H1 (cell line): Measurements from ENCODE around the gene GKAP1. TPM values are rescaled to one million over a fixed set of nuclear protein-coding genes. Genes with fewer than 3 reads are reported as not detected.

Experiments
- CTCF ChIA-PET: fragments of 300-600 bp; sonication (Branson Sonifier 250); formaldehyde crosslinking; loops from one replicate; lab custom pipeline; 2021; ENCODE audit not compliant: partially characterized antibody; lab: Charles Lee
- POLR2A ChIA-PET: fragments of 300-600 bp; sonication (Branson Sonifier 250); formaldehyde crosslinking; loops from one replicate; lab custom pipeline; 2021; ENCODE audit warnings: inconsistent platforms; ENCODE audit not compliant: partially characterized antibody; lab: Charles Lee
- DNase-seq, 2 experiments: peaks; one replicate each; pipeline versions ENCODE4 v3.0.0 to v3.0.0-alpha.2; 2010 to 2022; ENCODE audit warnings: low spot score in 2 of 2, low read depth in 1 of 2, mixed read lengths in 1 of 2
- FAIRE-seq: peaks from 2 replicates; lab custom pipeline; 2011; peaks lifted over from hg19 to GRCh38; lab: Jason Lieb, UNC
- H2AFZ ChIP-seq: 2 replicates; pipeline ENCODE4 v1.8.1; 2012; ENCODE audit warnings: low read length, inconsistent platforms
- H2AK5ac ChIP-seq: 2 replicates; pipeline ENCODE4 v1.6.1; 2013; ENCODE audit warnings: low read depth, low read length
- H2BK120ac ChIP-seq: replicated peaks from 2 replicates; pipeline ENCODE3; 2013; ENCODE audit warnings: low read depth, low read length, inconsistent platforms
- H2BK12ac ChIP-seq: 2 replicates; pipeline ENCODE4 v1.6.1; 2013; ENCODE audit warnings: low read depth, low read length
- H2BK15ac ChIP-seq: 2 replicates; pipeline ENCODE4 v1.6.1; 2013; ENCODE audit warnings: low read length
- H2BK20ac ChIP-seq: 2 replicates; pipeline ENCODE4 v1.6.1; 2013; ENCODE audit warnings: low read length
- H2BK5ac ChIP-seq: 2 replicates; pipeline ENCODE4 v1.6.1; 2013; ENCODE audit warnings: low read depth, low read length
- H3K14ac ChIP-seq: 2 replicates; pipeline ENCODE4 v1.6.1; 2013; ENCODE audit warnings: inconsistent platforms; ENCODE audit not compliant: insufficient read length
- H3K18ac ChIP-seq: 2 replicates; pipeline ENCODE4 v1.6.1; 2013; ENCODE audit warnings: low read length; ENCODE audit errors: extremely low read depth
- H3K23ac ChIP-seq: 2 replicates; pipeline ENCODE4 v1.6.1; 2013; ENCODE audit warnings: inconsistent platforms; ENCODE audit not compliant: insufficient read length
- H3K23me2 ChIP-seq: 2 replicates; pipeline ENCODE4 v1.6.1; 2013; ENCODE audit warnings: low read depth, low read length
- H3K27ac ChIP-seq: 2 replicates; pipeline ENCODE4 v1.6.1; 2011; ENCODE audit warnings: low read depth, low read length, inconsistent platforms
- H3K27me3 ChIP-seq, 4 experiments: replicated peaks in 1 of 4; 1 replicate in 1 of 4; 2 replicates in 3 of 4; pipeline versions ENCODE4 v1.6.1 to v1.8.1; 2011 to 2013; ENCODE audit warnings: low read length in 3 of 4, mild to moderate bottlenecking in 3 of 4, inconsistent platforms in 2 of 4, mixed read lengths in 2 of 4, moderate library complexity in 1 of 4; ENCODE audit not compliant: control insufficient read depth in 3 of 4, insufficient read depth in 3 of 4; ENCODE audit errors: extremely low read depth in 1 of 4
- H3K36me3 ChIP-seq, 4 experiments: 2 replicates each; pipeline versions ENCODE4 v1.6.1 to v1.8.1; 2011 to 2013; ENCODE audit warnings: mild to moderate bottlenecking in 4 of 4, low read length in 3 of 4, moderate library complexity in 2 of 4, control low read depth in 1 of 4, inconsistent platforms in 1 of 4; ENCODE audit not compliant: insufficient read depth in 4 of 4, control insufficient read depth in 2 of 4
- H3K4ac ChIP-seq: replicated peaks from 2 replicates; pipeline ENCODE3; 2013; ENCODE audit warnings: low read length, low read depth, mixed read lengths, inconsistent platforms; ENCODE audit not compliant: insufficient read length
- H3K4me1 ChIP-seq, 4 experiments: replicated peaks in 1 of 4; 1 replicate in 1 of 4; 2 replicates in 3 of 4; pipeline versions ENCODE4 v1.6.1 to v1.8.1; 2011 to 2013; ENCODE audit warnings: low read length in 3 of 4, inconsistent platforms in 2 of 4, mixed read lengths in 1 of 4; ENCODE audit not compliant: insufficient read depth in 4 of 4, control insufficient read depth in 3 of 4
- H3K4me2 ChIP-seq, 2 experiments: 2 replicates each; pipeline versions ENCODE4 v1.6.1 to v1.8.1; 2011 to 2013; ENCODE audit warnings: low read depth in 2 of 2, low read length in 2 of 2, control low read depth in 1 of 2, inconsistent platforms in 1 of 2, mild to moderate bottlenecking in 1 of 2; ENCODE audit not compliant: insufficient read depth in 1 of 2
- H3K4me3 ChIP-seq, 4 experiments: fragments of 200-600, 300-600 bp in 1 of 4; sonication (generic), shearing (Covaris generic), sonication (Bioruptor Twin) in 1 of 4; 2 replicates each; pipeline versions ENCODE4 v1.5.1 to v1.8.1; 2011 to 2016; ENCODE audit warnings: low read length in 4 of 4, low read depth in 3 of 4, control low read depth in 2 of 4, inconsistent platforms in 2 of 4, mild to moderate bottlenecking in 2 of 4, mixed read lengths in 1 of 4, moderate library complexity in 1 of 4; ENCODE audit not compliant: insufficient read depth in 2 of 4; ENCODE audit errors: extremely low read depth in 1 of 4
- H3K56ac ChIP-seq: replicated peaks from 2 replicates; pipeline ENCODE3; 2013; ENCODE audit warnings: low read depth, mild to moderate bottlenecking, mixed read lengths, low read length, inconsistent platforms; ENCODE audit not compliant: insufficient read length
- H3K79me1 ChIP-seq: 2 replicates; pipeline ENCODE4 v1.6.1; 2013; ENCODE audit warnings: low read depth, low read length, control low read depth
- H3K79me2 ChIP-seq, 2 experiments: 2 replicates each; pipeline versions ENCODE4 v1.6.1 to v1.8.1; 2012 to 2013; ENCODE audit warnings: low read length in 2 of 2, mild to moderate bottlenecking in 2 of 2, inconsistent platforms in 1 of 2; ENCODE audit not compliant: insufficient read depth in 2 of 2, control insufficient read depth in 1 of 2
- H3K9ac ChIP-seq, 4 experiments: replicated peaks in 1 of 4; 1 replicate in 1 of 4; 2 replicates in 3 of 4; pipeline versions ENCODE4 v1.6.1 to v1.8.1; 2011 to 2013; ENCODE audit warnings: low read depth in 3 of 4, low read length in 3 of 4, control low read depth in 2 of 4, mild to moderate bottlenecking in 2 of 4, moderate library complexity in 2 of 4, inconsistent platforms in 1 of 4; ENCODE audit errors: extremely low read depth in 1 of 4
- H3K9me3 ChIP-seq, 2 experiments: 2 replicates each; pipeline versions ENCODE4 v1.6.1 to v1.8.1; 2012 to 2013; ENCODE audit warnings: mild to moderate bottlenecking in 2 of 2, moderate library complexity in 2 of 2, control low read depth in 1 of 2, inconsistent platforms in 1 of 2, low read depth in 1 of 2, low read length in 1 of 2, mixed read lengths in 1 of 2; ENCODE audit not compliant: insufficient read depth in 2 of 2
- H4K20me1 ChIP-seq, 2 experiments: replicated peaks in 1 of 2; 2 replicates each; pipeline versions ENCODE3 to v1.8.1; 2011 to 2013; ENCODE audit warnings: inconsistent platforms in 2 of 2, low read length in 2 of 2, mild to moderate bottlenecking in 1 of 2; ENCODE audit not compliant: insufficient read depth in 2 of 2, control insufficient read depth in 1 of 2
- H4K5ac ChIP-seq: 2 replicates; pipeline ENCODE4 v1.6.1; 2013; ENCODE audit warnings: low read length, low read depth, mixed read lengths, inconsistent platforms; ENCODE audit not compliant: insufficient read length
- H4K8ac ChIP-seq: 2 replicates; pipeline ENCODE4 v1.8.0; 2013; ENCODE audit warnings: mild to moderate bottlenecking, moderate library complexity, low read length, inconsistent platforms; ENCODE audit not compliant: insufficient read depth; ENCODE audit errors: extremely low read depth
- H4K91ac ChIP-seq: replicated peaks from 2 replicates; pipeline ENCODE3; 2013; ENCODE audit warnings: low read length, mixed read lengths, inconsistent platforms; ENCODE audit not compliant: insufficient read length
- CHD1 ChIP-seq: IDR thresholded peaks from 2 replicates; pipeline ENCODE4 v1.6.1; 2012; ENCODE audit warnings: low read depth, low read length, improper control_type of control experiment
- EZH2 ChIP-seq: fragments of 200-600 bp; sonication (generic); IDR thresholded peaks from 2 replicates; pipeline ENCODE4 v1.7.1; 2012; ENCODE audit warnings: low read depth, mild to moderate bottlenecking, moderate library complexity, low read length, inconsistent platforms; ENCODE audit not compliant: severe bottlenecking
- HDAC6 ChIP-seq: IDR thresholded peaks from one replicate; pipeline ENCODE4 v1.7.1; 2012; ENCODE audit warnings: low read depth, mild to moderate bottlenecking, inconsistent platforms, low read length, moderate library complexity
- KDM4A ChIP-seq: IDR thresholded peaks from one replicate; pipeline ENCODE4 v1.7.1; 2012; ENCODE audit warnings: low read depth, mild to moderate bottlenecking, moderate library complexity, low read length, inconsistent platforms; ENCODE audit not compliant: severe bottlenecking
- RXRA ChIP-seq: IDR thresholded peaks from 2 replicates; pipeline ENCODE4 v1.6.1; 2011; ENCODE audit warnings: low read depth, mild to moderate bottlenecking, low read length, moderate library complexity; ENCODE audit not compliant: insufficient read depth
- WGBS, 2 experiments: shearing (Covaris generic) in 1 of 2; methylation state at CpG; one replicate each; pipeline versions ENCODE4 v1.1.6 to v1.1.7; 2013 to 2015; ENCODE audit warnings: low lambda C conversion rate in 2 of 2, mixed read lengths in 2 of 2, inconsistent platforms in 1 of 2, low coverage in 1 of 2, missing lambda C conversion rate in 1 of 2; ENCODE audit not compliant: insufficient replicate concordance in 2 of 2, insufficient coverage in 1 of 2, insufficient read length in 1 of 2; ENCODE audit errors: extremely low coverage in 1 of 2, missing lambda C conversion rate in 1 of 2; 5-methylcytosine and 5-hydroxymethylcytosine counted together
- polyA plus RNA-seq, 7 experiments: library from polyadenylated mRNA; depleted of rRNA in 3 of 7; stranded (reverse) in 5 of 7; unstranded in 2 of 7; fragments of >200 nt in 5 of 7; fragments of 200-250 nt in 2 of 7; gene quantifications; 1 replicate in 5 of 7; 2 replicates in 1 of 7; 4 replicates in 1 of 7; pipeline versions ENCODE4 v1.2.1 to v1.2.3, GENCODE V29; 2011 to 2013; ENCODE audit warnings: missing spikeins in 2 of 7, mixed read lengths in 2 of 7
- total RNA-seq: library from RNA; stranded (reverse); fragmentation: NEBNext Ultra II Directional; extraction: Animal tissue kit (Norgen Biotek cat#: 25700); gene quantifications from 2 replicates; pipeline ENCODE4 v1.2.1, GENCODE V29; 2021
- TF ChIP-seq, protein P1 (sequence below), 3 experiments: IDR thresholded peaks; 1 replicate in 2 of 3; 2 replicates in 1 of 3; pipeline versions ENCODE4 v1.5.1 to v1.6.1; 2011; ENCODE audit warnings: low read length in 3 of 3, mild to moderate bottlenecking in 3 of 3, inconsistent platforms in 2 of 3, low read depth in 1 of 3, moderate library complexity in 1 of 3; ENCODE audit not compliant: insufficient read depth in 1 of 3; ENCODE audit errors: control extremely low read depth in 1 of 3
- TF ChIP-seq, protein P2 (sequence below): IDR thresholded peaks from 2 replicates; pipeline ENCODE4 v1.6.1; 2012; ENCODE audit warnings: inconsistent platforms

GKAP1 gene
- total and polyA plus RNA-seq, 2 of the 8 experiments (the other 6 are each of a cell fraction or from before 2014, with no cell fraction given), result 0.97 to 5.3 TPM

DNA sequence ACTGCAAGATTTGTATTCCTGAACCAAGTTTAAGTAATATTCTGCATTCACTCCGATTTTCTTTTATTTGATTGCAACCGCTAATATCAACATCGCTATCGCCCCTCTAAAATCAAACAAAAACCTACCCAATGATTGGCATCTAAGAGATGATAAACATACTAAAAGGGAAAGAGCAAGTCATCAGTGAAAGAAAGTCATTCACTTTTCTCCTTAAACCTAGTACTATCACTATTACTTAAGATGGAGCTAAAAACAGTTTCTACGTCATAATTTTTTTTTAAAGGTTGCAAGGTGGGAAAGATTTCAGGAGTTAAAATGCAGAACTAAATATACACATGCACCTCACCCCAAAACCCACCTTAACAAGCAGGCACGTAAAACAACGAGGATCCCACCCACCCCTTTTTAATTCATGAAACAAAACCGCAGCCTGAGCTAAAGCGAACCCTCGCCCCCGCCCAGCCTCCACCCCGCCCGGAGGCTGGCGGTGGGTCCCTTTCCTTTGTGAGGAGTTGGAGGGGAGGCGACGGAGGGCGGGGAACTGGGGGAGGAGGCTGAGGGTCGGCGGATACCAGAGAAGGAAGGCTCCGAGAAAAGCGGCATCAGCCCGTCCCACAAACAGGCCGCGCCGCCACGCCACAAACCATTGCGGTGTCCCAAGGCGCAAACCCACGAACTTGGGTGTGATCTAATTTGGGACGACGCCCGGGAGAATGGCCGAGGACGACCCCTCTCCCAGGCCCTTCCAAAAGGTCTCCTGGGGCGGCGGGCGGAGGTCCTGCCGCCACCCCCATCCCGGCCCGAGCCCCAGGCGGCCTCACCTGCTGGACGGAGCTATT, 110.7 kb downstream of the GKAP1 start:
- Histone ChIP-seq H2BK15ac (no peak overlapping the region), H3K4ac (peak overlapping the region; percentile 69), H3K9me3 (peaks cover 0 to 2% of the 10 kb centered on the region in 2 experiments; a peak in 1 of 4 replicates), H2BK120ac (no peak overlapping the region), H3K23me2 (no peaks in the 10 kb centered on the region; the same call in 1 of the 2 replicates), H3K4me1 (peaks cover 0 to under 1% (median 0%) of the 10 kb centered on the region in 4 experiments; a peak in 1 of 7 replicates), H3K4me2 (peak overlapping the region; percentile 70 to 87), H2BK20ac (no peak overlapping the region), H3K36me3 (no peaks in the 10 kb centered on the region; a peak in 1 of 8 replicates), H2AFZ (no peak overlapping the region), H3K79me2 (peaks cover 37 to 56% of the 10 kb centered on the region in 2 experiments), H2BK12ac (no peak overlapping the region), H4K5ac (peak overlapping the region; percentile 94), H3K18ac (peak overlapping the region; percentile 80; the same call in 1 of the 2 replicates), H4K20me1 (peaks cover 1 to 5% of the 10 kb centered on the region in 2 experiments), H3K9ac (peak overlapping the region; percentile 98 to 100 (median 98)), H4K91ac (peak overlapping the region; percentile 10), H2AK5ac (no peak overlapping the region), H4K8ac (peak overlapping the region; percentile 99), H3K27ac (peak overlapping the region; percentile 100), H3K23ac (no peak overlapping the region), H3K4me3 (peak overlapping the region; percentile 79 to 99 (median 93)), H3K14ac (no peak overlapping the region), H2BK5ac (peak overlapping the region; percentile 100), H3K27me3 (no peaks in the 10 kb centered on the region), H3K79me1 (no peaks in the 10 kb centered on the region), H3K56ac (peak overlapping the region; percentile 95)
- WGBS, 2 experiments, result 2% methylated on average over 18 of the region's 42 CpGs; no CpG with 5 or more reads in 1 of the 2 experiments
- DNase-seq (peak; percentile 34 to 70), FAIRE-seq (no peak)
- ChIA-PET POLR2A (interaction anchor here (0.7 to 2.7 kb wide), 24 partner anchors 8 to 459 kb away, joined by 3 to 15 read pairs (median 4); partner anchors contain the start of gene KIF27), CTCF (no interaction called here)
- TF ChIP-seq EZH2 (no peak), KDM4A (no peak), RXRA (no peak), CHD1 (no peak), HDAC6 (no peak)
- TF ChIP-seq, protein P1, sequence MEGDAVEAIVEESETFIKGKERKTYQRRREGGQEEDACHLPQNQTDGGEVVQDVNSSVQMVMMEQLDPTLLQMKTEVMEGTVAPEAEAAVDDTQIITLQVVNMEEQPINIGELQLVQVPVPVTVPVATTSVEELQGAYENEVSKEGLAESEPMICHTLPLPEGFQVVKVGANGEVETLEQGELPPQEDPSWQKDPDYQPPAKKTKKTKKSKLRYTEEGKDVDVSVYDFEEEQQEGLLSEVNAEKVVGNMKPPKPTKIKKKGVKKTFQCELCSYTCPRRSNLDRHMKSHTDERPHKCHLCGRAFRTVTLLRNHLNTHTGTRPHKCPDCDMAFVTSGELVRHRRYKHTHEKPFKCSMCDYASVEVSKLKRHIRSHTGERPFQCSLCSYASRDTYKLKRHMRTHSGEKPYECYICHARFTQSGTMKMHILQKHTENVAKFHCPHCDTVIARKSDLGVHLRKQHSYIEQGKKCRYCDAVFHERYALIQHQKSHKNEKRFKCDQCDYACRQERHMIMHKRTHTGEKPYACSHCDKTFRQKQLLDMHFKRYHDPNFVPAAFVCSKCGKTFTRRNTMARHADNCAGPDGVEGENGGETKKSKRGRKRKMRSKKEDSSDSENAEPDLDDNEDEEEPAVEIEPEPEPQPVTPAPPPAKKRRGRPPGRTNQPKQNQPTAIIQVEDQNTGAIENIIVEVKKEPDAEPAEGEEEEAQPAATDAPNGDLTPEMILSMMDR (IDR thresholded peaks at IDR 0.05; ENCODE audit: control extremely low read depth in 1 of 3, insufficient read depth in 1 of 3, low read depth in 1 of 3, low read length in 3 of 3), result no peak
- TF ChIP-seq, protein P2, sequence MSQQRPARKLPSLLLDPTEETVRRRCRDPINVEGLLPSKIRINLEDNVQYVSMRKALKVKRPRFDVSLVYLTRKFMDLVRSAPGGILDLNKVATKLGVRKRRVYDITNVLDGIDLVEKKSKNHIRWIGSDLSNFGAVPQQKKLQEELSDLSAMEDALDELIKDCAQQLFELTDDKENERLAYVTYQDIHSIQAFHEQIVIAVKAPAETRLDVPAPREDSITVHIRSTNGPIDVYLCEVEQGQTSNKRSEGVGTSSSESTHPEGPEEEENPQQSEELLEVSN, result no peak
